Cardiac muscle cell (in vitro differentiated cells and primary cell): ENCODE measurements around the gene CARD9. TPM values are rescaled to one million over a fixed set of nuclear protein-coding genes. Genes with fewer than 3 reads are reported as not detected.
"Not testable (repeated sequence)": the region's sequence is repeated elsewhere in the genome, so short reads cannot be mapped to it uniquely, and the experiment has no call there.

ENCODE experiments used
- DNase-seq, 2 donors: peaks; one replicate each; pipeline versions ENCODE4 v3.0.0 to v3.0.0-alpha.2; 2010 to 2017; ENCODE audit warnings: low read depth in 1 of 2, low spot score in 1 of 2
- H3K27ac ChIP-seq: fragments of 200-600 bp; sonication (generic); 2 replicates; pipeline ENCODE4 v1.5.1; 2016
- H3K27me3 ChIP-seq: fragments of 200-600 bp; sonication (generic); 2 replicates; pipeline ENCODE4 v1.6.0; 2016; ENCODE audit warnings: control low read depth
- H3K36me3 ChIP-seq: fragments of 200-600 bp; sonication (generic); 2 replicates; pipeline ENCODE4 v1.5.1; 2016; ENCODE audit warnings: control low read depth
- H3K4me1 ChIP-seq: fragments of 200-600 bp; sonication (generic); 2 replicates; pipeline ENCODE4 v1.8.1; 2017; ENCODE audit warnings: low read depth, mild to moderate bottlenecking, mixed run types
- H3K4me3 ChIP-seq: fragments of 200-600 bp; sonication (generic); 2 replicates; pipeline ENCODE4 v1.5.1; 2016; ENCODE audit warnings: mild to moderate bottlenecking
- H3K9me3 ChIP-seq: fragments of 200-600 bp; sonication (generic); 2 replicates; pipeline ENCODE4 v1.5.1; 2017; ENCODE audit warnings: low read depth, mild to moderate bottlenecking, control low read depth
- polyA plus RNA-seq: library from polyadenylated mRNA; unstranded; fragments of >200 nt; fragmentation: Nextera tagmentation; extraction: Ambion mirVana; gene quantifications from 2 replicates; pipeline ENCODE4 v1.2.1, GENCODE V29; 2016
- total RNA-seq: library from RNA; depleted of rRNA; stranded (reverse); fragments of >200 nt; gene quantifications from 2 replicates; pipeline ENCODE4 v1.2.3, GENCODE V29; 2016
- TF ChIP-seq, protein P1 (sequence below): IDR thresholded peaks from 2 replicates; pipeline ENCODE4 v1.5.1; 2012; ENCODE audit warnings: low read depth, mild to moderate bottlenecking, low read length

The CARD9 gene
- total and polyA plus RNA-seq, 2 experiments from 2014 or later, result 2.1 TPM

GRCh38 chr9:136354592-136355085, 18.8 kb downstream of the CARD9 start:
- Histone ChIP-seq H3K36me3 (peaks cover 14% of the 10 kb centered on the region), H3K27ac (peak overlapping the region; percentile 90)

DNA sequence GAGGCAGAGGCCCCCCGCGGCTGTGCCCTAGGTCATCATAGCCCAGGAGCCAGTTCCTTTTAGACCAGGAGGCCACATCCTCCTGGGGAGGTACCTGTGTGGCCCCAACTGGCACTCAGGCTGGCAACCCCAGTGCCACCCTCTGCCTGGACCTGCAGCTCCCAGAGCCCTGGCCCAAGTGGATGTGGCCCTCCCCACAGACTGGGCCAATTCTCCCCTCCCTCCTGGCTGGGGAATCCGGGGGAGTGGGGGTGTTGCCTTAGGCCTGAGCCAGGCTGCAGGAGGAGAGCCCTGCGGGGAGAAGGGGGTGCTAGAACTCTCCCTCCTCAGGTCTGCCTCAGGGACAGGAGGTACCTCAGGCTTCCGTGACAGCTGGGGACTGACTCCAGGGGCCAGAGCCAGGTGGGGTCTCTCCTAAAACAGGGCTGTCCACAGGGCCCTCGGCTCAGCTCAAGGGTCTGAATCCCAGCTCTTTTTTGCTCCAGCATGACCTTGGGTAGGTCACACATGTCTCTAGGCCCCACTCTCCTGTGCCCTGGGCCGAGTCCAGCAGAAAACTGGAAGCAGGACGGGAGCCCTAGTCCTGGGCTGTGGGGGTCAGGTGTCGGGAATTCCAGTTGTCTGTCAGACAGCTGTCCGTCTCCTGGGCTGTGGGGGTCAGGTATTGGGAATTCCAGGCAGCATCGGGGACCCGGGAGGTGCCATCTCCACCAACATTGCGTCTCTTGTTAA, 19.5 kb downstream of the CARD9 start:
- Histone ChIP-seq H3K4me3 (no peak overlapping the region), H3K36me3 (peaks cover 14% of the 10 kb centered on the region), H3K4me1 (peaks cover 15% of the 10 kb centered on the region), H3K27me3 (no peaks in the 10 kb centered on the region), H3K9me3 (no peaks in the 10 kb centered on the region), H3K27ac (peak overlapping the region; percentile 90)
- TF ChIP-seq, protein P1, sequence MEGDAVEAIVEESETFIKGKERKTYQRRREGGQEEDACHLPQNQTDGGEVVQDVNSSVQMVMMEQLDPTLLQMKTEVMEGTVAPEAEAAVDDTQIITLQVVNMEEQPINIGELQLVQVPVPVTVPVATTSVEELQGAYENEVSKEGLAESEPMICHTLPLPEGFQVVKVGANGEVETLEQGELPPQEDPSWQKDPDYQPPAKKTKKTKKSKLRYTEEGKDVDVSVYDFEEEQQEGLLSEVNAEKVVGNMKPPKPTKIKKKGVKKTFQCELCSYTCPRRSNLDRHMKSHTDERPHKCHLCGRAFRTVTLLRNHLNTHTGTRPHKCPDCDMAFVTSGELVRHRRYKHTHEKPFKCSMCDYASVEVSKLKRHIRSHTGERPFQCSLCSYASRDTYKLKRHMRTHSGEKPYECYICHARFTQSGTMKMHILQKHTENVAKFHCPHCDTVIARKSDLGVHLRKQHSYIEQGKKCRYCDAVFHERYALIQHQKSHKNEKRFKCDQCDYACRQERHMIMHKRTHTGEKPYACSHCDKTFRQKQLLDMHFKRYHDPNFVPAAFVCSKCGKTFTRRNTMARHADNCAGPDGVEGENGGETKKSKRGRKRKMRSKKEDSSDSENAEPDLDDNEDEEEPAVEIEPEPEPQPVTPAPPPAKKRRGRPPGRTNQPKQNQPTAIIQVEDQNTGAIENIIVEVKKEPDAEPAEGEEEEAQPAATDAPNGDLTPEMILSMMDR, result no peak
- DNase-seq, result peak in 1 of 2 donors; percentile 42

More at GRCh38 chr9:136354592-136355085, 18.8 kb downstream of the CARD9 start:
- DNase-seq, result peak in 1 of 2 donors; percentile 49
- Histone ChIP-seq H3K9me3 (no peaks in the 10 kb centered on the region), H3K4me3 (no peak overlapping the region), H3K4me1 (peaks cover 15% of the 10 kb centered on the region), H3K27me3 (no peaks in the 10 kb centered on the region)
- TF ChIP-seq, protein P1, result no peak

GRCh38 chr9:136353088-136353487, 20.4 kb downstream of the CARD9 start:
- Histone ChIP-seq H3K27ac (peak overlapping the region; percentile 90), H3K27me3 (no peaks in the 10 kb centered on the region), H3K9me3 (no peaks in the 10 kb centered on the region), H3K4me1 (peaks cover 15% of the 10 kb centered on the region), H3K36me3 (peaks cover 11% of the 10 kb centered on the region), H3K4me3 (no peak overlapping the region)
- no peak for DNase-seq
- TF ChIP-seq, protein P1, result no peak

DNA sequence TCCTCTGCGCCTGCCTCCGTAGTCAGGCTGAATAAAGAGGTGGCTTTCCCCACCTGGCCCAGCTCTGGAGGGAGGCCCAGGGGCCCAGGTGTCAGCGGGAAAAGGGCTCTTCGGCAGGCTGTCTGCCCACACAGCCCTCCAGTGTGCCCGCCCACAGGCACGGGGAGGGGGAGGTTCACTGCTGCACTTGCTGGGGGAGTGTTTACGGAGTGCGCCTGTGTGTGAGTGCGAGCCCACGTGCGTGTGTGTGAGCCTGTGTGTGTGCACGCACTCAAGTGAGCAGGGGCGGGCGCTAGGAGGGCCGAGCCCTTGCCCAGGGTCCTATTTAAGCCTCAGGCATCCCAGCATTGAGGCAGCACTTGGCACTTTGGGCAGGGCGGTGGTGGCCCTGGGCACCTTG, 20.8 kb downstream of the CARD9 start:
- peaks cover 15% of the 10 kb centered on the region for H3K4me1 ChIP-seq
- H3K36me3 ChIP-seq, result peaks cover 10% of the 10 kb centered on the region
- TF ChIP-seq, protein P1, result no peak
- peak overlapping the region; percentile 90 for H3K27ac ChIP-seq
- no peak for DNase-seq
- H3K4me3 ChIP-seq, result no peak overlapping the region
- H3K9me3 ChIP-seq, result no peaks in the 10 kb centered on the region
- no peaks in the 10 kb centered on the region for H3K27me3 ChIP-seq

DNA sequence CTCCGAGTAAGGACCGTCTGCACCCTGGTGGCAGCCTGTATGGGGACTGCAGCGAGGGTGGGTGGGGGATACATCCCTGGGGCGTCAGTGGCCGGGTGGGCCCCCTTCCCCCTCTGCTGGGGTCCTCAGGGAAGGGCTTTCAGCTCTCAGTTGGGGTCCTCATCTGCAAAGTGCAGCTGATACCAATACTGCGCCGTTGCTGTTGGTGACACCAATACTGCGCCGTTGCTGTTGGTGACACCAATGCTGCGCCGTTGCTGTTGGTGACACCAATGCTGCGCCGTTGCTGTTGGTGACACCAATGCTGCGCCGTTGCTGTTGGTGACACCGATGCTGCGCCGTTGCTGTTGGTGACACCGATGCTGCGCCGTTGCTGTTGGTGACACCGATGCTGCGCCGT, 21.6 kb downstream of the CARD9 start:
- H3K27ac ChIP-seq, H3K36me3 ChIP-seq, DNase-seq, H3K4me3 ChIP-seq, H3K27me3 ChIP-seq, H3K9me3 ChIP-seq: not testable (repeated sequence)
- peaks cover 15% of the 10 kb centered on the region for H3K4me1 ChIP-seq

DNA sequence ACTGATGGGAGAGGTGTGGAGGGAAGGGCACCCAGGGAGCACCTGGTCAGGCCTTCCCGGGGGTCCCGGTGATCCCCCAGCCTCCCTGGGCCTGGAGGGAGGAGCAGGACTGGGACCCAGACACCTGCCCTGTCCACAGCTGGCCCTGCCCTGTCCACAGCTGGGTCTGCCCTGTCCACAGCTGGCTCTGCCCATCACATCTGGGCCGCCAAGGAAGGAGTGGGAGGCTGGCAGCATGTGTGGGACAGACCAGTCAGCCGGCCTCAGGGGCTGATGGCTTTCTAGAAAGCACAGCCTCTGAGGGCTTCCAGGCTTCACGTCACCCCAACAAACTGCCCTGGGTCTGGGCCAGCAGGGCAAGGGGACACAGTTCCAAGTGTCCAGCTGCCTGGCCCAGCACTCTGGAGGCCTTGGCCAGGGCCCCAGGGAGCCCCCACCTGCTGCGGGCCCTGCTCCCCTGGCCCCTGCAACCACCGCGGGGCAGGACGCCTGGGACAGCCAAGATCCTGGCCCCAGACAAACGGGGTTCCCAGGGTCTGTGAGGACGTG, 22.1 kb downstream of the CARD9 start:
- TF ChIP-seq, protein P1, result no peak
- no peak overlapping the region for H3K27ac ChIP-seq

More for the DNA sequence above, 22.1 kb downstream of the CARD9 start:
- Histone ChIP-seq H3K4me3 (no peak overlapping the region), H3K27me3 (no peaks in the 10 kb centered on the region), H3K9me3 (no peaks in the 10 kb centered on the region), H3K36me3 (peaks cover 5% of the 10 kb centered on the region), H3K4me1 (peaks cover 18% of the 10 kb centered on the region)
- DNase-seq, result no peak
